HPDE6-E6E7 (cell line): ENCODE data around the gene FKBP5.
"Not testable (repeated sequence)": the region's sequence is repeated elsewhere in the genome, so short reads cannot be mapped to it uniquely, and the experiment has no call there.

ENCODE experiments used
- DNase-seq: peaks from one replicate; pipeline ENCODE4 v3.0.0; 2011; ENCODE audit warnings: missing footprints; ENCODE audit errors: extremely low spot score

FKBP5 gene

DNA sequence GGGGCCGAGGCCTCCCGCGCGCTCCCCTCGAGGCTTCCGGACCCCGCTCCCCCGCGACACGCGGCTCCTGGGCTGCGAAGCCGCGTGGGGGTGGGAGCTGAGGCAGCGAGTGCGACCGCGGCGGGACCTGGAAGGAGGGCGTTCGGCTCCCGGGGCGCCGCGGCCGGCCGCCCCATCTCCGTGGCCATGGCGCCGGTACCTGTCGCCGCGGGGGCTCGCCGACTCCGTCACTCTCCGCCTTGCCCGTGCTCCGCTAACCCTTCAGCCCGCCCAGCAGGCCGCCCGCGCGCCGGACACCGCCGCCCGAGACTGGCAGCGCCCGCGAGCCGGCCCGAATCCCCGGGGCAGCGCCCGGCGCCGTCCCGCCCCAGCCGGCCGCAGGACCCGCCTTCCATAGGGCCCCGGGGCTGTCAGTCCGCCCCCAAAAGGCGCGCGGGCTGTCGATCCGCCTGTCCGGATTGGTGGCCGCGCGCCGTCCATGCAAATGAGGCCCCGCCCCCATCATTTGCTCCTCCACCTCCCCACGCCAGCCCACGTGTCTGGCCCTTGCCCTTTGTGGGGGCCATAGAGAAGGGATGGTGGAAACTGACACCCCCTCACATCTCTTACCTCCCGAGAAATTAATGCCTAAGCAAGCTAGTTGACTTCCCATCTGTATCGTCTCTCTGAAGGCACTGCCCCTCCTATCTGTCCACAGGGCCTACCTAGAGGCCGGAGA, at the start of gene FKBP5:
FKBP5 (minus strand) TSS at position 311 of the 718 bp plus-strand sequence. CDS start 46,091 bp downstream, outside the sequence.
- peak; percentile 83 for DNase-seq

GRCh38 chr6:35737413-35738211, 48.9 kb upstream of the FKBP5 start:
- DNase-seq: no peak

- DNase-seq: no peak
These were observed 48.3 kb upstream of the FKBP5 start, which contains the start of gene ARMC12 for GRCh38 chr6:35736982-35737412. TSS of gene ARMC12 (plus strand) at chr6:35737032. CDS start at chr6:35737109, 77 bp downstream.

DNA sequence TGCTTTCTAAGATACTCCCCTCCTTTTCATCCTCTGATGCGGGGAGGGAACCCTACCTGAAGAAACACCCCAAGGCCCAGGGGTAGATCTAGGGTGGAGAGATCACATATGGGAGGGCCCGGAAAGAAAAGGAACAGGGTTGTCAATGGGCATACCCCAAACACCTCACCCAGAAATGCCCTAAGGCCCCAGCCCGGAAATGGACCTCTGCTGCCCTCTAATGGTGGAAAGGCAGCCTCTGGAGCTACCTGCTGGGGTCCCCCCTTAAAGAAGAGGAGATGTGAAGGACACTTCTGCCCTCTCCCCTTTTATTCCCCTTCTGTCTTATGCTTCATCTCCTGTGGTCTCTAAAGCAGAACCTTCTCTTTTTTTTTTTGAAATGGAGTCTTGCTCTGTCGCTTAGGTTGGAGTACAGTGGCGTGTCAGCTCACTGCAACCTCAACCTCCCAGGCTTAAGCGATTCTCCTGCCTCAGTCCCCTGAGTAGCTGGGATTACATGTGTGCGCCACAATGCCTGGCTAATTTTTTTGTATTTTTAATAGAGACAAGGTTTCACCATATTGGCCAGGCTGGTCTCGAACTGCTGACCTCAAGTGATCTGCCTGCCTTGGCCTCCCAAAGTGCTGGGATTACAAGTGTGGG, 47.7 kb upstream of the FKBP5 start:
- DNase-seq: no peak

DNA sequence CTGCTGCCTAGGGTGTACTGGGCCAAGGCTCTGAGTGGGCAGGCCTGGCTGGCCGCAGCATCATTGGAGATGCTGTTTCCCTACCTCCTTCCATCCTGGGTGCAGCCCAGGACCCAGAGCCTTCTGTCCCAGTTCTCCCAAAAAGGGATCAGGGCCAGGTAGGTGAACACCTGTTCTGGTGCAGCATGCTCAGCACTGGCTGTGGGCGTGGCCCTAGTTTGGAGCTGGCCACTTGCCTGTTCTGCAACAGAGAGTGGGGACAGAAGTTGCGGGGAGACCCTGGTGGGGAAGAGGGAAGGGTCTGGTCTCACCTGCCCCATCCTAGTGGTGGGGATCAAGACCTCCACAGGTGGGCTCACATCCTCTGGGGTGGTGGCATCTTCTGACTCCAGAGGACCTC, 46.7 kb upstream of the FKBP5 start:
- no peak for DNase-seq

GRCh38 chr6:35734319-35734718, 45.6 kb upstream of the FKBP5 start:
- not testable (repeated sequence) for DNase-seq

- no peak for DNase-seq
These were observed 44.9 kb upstream of the FKBP5 start for GRCh38 chr6:35733633-35734032.

GRCh38 chr6:35731736-35732532, 43.2 kb upstream of the FKBP5 start:
- DNase-seq: no peak

DNA sequence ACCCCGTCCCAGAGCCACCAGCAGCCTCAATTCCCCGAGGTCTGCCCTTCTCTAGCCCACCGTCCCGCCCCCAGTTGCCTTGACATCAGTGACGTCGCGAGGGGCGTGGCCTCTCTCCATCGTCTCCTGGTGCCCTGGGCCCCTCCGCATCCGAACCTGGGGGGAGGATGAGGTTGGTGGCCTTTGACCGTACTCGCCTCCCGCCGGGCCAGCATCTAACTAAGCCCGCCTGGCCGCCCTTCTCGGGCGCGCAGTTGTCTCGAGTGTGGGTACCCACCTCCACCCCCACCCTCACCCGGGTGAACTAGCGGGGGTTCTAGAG, 42.7 kb upstream of the FKBP5 start:
- no peak for DNase-seq

- no peak for DNase-seq
These were observed 42.2 kb upstream of the FKBP5 start for GRCh38 chr6:35730745-35731413.

DNA sequence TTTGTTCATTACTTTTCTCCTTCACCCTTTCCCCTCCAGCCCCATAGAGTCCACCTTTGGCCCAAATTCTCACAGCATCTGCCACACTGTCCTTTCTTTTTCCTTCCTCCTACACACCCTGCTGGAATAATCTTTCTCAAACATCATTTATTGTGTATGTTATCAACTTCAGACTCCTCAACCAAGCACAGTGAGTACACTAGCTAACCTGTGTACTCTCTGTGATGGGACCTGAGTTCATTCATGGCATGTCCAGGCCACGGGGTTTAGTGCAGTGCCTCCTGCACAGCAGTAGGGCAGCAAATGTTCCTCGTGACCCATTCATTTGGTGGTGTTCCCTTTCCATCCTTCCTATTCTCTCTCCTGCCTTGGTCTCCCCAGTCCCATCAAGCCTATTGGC, 41.0 kb upstream of the FKBP5 start:
- DNase-seq: no peak

DNA sequence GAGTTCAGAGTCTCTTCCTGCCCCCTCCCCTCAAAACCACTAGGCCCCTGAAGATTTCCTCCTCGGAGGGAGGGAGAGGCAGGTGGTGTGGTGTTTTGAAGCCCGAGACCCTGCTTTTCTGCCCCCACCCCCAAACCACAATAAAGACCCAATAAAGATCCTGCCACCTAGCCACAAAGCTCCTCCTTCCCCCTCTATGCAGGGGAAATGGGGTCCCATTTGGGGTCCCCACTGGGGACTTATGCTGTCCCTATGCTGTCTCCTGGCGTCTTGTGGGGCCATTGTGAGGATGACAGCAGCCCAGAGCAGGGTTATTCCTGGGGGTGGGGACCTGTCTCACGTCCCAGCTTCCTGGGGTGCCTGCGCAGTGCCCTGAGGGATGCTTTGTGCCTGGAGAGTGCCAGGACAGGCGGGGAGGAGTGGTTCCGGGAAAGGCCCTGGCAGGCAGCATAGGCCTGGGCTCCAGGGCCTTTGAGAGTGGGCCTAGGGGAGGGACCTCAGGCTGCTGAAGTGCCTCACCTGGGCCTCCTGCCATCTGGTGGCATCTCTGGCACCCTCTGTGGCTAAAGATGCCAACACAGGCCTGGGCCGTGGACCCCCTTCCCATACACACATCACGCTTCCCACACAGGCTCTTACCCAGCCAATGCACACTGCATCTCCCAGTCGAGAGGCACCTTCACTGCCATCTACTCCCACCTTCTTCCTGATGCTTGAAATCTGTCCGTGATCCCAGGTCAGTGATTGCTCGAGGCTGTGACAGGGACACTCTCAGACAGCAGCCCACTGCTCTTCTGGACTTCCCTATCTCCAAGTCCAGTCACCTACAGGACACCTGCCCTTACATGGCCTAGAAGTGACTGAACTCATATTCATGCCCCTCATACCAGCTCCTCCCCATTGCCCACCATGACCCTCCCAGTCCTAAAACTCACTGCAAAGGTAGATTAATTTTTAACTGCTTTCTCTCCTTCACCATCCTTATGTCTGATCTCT, 40.3 kb upstream of the FKBP5 start:
- no peak for DNase-seq

- peak; percentile 89 for DNase-seq
These were observed 39.4 kb upstream of the FKBP5 start for GRCh38 chr6:35727935-35728682.

DNA sequence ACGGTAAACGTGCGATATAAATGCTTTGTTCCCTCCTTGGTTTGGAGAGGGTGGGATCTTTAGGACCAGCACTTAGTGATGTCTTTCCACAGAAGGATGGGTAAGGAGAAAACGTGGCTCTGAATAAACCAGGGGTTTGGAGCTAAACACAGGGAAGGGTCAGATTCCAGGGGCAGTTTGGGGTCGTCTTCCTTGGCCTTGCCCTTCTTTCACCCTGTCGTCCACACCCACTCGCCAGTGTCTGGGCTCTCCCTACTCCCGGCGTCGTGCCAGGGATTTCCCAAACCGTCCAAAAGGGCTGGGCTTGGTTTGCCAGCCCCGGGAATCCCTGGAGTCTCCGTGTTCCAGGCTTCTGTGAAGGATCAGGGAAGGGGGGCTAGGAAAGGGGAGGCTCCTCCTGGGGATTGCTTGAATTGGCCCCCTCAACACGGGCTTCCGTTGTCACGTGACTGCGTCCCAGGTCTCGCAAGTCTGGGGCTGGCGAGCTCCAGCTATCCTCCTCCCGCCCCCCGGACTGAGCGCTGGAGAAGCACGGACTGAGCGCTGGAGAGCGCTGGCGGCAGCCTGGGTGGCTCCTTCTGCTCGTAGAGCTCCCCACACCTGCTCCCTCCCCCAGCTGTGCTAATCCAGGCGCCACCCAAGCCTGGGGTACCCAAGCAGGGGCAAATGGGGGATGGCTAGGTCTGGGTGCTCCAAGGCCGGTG, 38.7 kb upstream of the FKBP5 start:
- no peak for DNase-seq

DNA sequence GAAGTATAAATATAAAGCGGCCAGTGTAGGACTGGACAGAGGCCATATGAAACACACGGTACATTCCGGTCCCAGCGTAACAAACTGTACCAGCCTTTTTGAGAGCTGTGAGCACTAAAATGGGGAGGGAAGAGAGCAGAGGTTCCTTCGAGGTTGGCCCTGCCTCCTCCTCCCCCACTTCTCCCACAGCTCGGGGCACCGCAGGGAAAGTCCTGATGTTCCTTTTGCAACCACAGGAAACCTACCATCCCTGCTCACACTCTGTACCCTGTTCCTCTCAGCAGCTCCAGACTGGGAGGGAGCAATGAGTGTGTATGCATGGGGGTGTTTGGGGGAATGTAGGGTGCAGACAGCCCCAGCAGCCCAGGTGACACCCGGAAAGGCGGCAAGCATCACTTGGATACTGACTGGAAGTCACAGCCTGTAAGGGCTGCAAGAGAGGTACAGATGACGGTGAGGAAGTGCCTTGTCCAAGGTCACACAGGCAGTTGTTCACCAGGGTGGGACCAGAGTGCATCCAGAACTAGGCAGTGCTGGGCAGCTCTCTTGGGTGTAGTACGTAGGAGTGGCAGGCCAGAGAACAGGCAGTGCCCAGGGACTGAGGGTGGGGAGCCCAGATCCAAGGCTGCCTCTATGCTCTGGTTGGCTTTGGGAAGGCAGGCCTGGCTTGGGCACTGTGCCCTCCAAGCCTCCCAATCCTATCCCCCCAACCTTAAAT, 37.2 kb upstream of the FKBP5 start:
- DNase-seq: no peak

DNA sequence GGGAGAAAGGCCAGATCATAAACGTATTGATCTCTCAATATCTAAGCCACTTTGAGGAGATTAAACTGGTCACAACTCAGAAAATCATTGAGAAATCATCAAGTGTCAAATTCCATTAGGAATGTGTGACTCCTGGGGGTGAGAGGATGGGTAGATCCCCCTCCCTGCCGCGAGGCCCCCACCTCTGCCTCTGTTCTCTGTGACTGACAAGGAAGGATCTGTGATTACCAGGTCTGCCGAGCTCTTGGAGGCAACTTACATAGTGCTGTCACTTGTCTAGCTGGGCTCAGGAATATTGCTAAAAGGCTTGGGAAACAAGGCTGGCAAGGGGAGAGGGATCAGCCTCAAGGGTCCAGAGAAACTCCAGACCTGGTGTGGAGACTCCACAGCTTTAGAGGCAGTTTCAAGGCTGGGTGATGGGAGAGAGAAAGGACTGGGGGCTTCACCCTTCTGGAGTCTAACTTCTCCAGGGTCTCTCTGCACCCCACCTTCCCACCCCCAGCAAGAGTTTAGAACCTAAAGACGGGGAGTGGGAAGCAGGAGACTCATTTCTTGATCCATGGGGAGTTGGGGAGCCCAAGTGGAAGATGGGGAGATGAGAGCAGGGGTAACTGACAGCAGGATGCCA, 36.5 kb upstream of the FKBP5 start:
- no peak for DNase-seq

DNA sequence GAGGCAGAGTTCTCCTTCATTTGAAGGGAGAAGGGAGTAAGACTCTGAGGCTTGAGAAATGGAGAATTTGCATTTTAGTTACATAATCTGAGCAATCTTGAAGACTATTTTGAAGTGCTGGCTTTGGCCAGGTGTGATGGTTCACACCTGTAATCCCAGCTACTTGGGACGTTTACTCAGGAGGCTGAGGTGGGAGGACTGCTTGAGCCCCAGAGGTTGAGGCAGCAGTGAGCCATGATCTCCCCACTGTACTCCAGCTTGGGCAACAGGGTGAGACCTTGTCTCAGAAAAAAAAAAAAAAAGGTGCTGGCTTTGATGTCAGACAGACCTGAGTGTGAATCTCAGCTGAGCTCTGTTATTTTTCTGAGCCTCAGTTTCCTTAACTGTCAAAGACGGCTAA, 35.8 kb upstream of the FKBP5 start:
- DNase-seq: no peak

- no peak for DNase-seq
These were observed 35.3 kb upstream of the FKBP5 start for GRCh38 chr6:35724059-35724458.
